H1 (cell line): Measurements from ENCODE around the gene USP43. TPM values are rescaled to one million over a fixed set of nuclear protein-coding genes. Genes with fewer than 3 reads are reported as not detected.

Experiments
- CTCF ChIA-PET: fragments of 300-600 bp; sonication (Branson Sonifier 250); formaldehyde crosslinking; loops from one replicate; lab custom pipeline; 2021; ENCODE audit not compliant: partially characterized antibody; lab: Charles Lee
- POLR2A ChIA-PET: fragments of 300-600 bp; sonication (Branson Sonifier 250); formaldehyde crosslinking; loops from one replicate; lab custom pipeline; 2021; ENCODE audit warnings: inconsistent platforms; ENCODE audit not compliant: partially characterized antibody; lab: Charles Lee
- DNase-seq, 2 experiments: peaks; one replicate each; pipeline versions ENCODE4 v3.0.0 to v3.0.0-alpha.2; 2010 to 2022; ENCODE audit warnings: low spot score in 2 of 2, low read depth in 1 of 2, mixed read lengths in 1 of 2
- FAIRE-seq: peaks from 2 replicates; lab custom pipeline; 2011; peaks lifted over from hg19 to GRCh38; lab: Jason Lieb, UNC
- H2AFZ ChIP-seq: 2 replicates; pipeline ENCODE4 v1.8.1; 2012; ENCODE audit warnings: low read length, inconsistent platforms
- H2AK5ac ChIP-seq: 2 replicates; pipeline ENCODE4 v1.6.1; 2013; ENCODE audit warnings: low read depth, low read length
- H2BK120ac ChIP-seq: replicated peaks from 2 replicates; pipeline ENCODE3; 2013; ENCODE audit warnings: low read depth, low read length, inconsistent platforms
- H2BK12ac ChIP-seq: 2 replicates; pipeline ENCODE4 v1.6.1; 2013; ENCODE audit warnings: low read depth, low read length
- H2BK15ac ChIP-seq: 2 replicates; pipeline ENCODE4 v1.6.1; 2013; ENCODE audit warnings: low read length
- H2BK20ac ChIP-seq: 2 replicates; pipeline ENCODE4 v1.6.1; 2013; ENCODE audit warnings: low read length
- H2BK5ac ChIP-seq: 2 replicates; pipeline ENCODE4 v1.6.1; 2013; ENCODE audit warnings: low read depth, low read length
- H3K14ac ChIP-seq: 2 replicates; pipeline ENCODE4 v1.6.1; 2013; ENCODE audit warnings: inconsistent platforms; ENCODE audit not compliant: insufficient read length
- H3K18ac ChIP-seq: 2 replicates; pipeline ENCODE4 v1.6.1; 2013; ENCODE audit warnings: low read length; ENCODE audit errors: extremely low read depth
- H3K23ac ChIP-seq: 2 replicates; pipeline ENCODE4 v1.6.1; 2013; ENCODE audit warnings: inconsistent platforms; ENCODE audit not compliant: insufficient read length
- H3K23me2 ChIP-seq: 2 replicates; pipeline ENCODE4 v1.6.1; 2013; ENCODE audit warnings: low read depth, low read length
- H3K27ac ChIP-seq: 2 replicates; pipeline ENCODE4 v1.6.1; 2011; ENCODE audit warnings: low read depth, low read length, inconsistent platforms
- H3K27me3 ChIP-seq, 4 experiments: replicated peaks in 1 of 4; 1 replicate in 1 of 4; 2 replicates in 3 of 4; pipeline versions ENCODE4 v1.6.1 to v1.8.1; 2011 to 2013; ENCODE audit warnings: low read length in 3 of 4, mild to moderate bottlenecking in 3 of 4, inconsistent platforms in 2 of 4, mixed read lengths in 2 of 4, moderate library complexity in 1 of 4; ENCODE audit not compliant: control insufficient read depth in 3 of 4, insufficient read depth in 3 of 4; ENCODE audit errors: extremely low read depth in 1 of 4
- H3K36me3 ChIP-seq, 4 experiments: 2 replicates each; pipeline versions ENCODE4 v1.6.1 to v1.8.1; 2011 to 2013; ENCODE audit warnings: mild to moderate bottlenecking in 4 of 4, low read length in 3 of 4, moderate library complexity in 2 of 4, control low read depth in 1 of 4, inconsistent platforms in 1 of 4; ENCODE audit not compliant: insufficient read depth in 4 of 4, control insufficient read depth in 2 of 4
- H3K4ac ChIP-seq: replicated peaks from 2 replicates; pipeline ENCODE3; 2013; ENCODE audit warnings: low read length, low read depth, mixed read lengths, inconsistent platforms; ENCODE audit not compliant: insufficient read length
- H3K4me1 ChIP-seq, 4 experiments: replicated peaks in 1 of 4; 1 replicate in 1 of 4; 2 replicates in 3 of 4; pipeline versions ENCODE4 v1.6.1 to v1.8.1; 2011 to 2013; ENCODE audit warnings: low read length in 3 of 4, inconsistent platforms in 2 of 4, mixed read lengths in 1 of 4; ENCODE audit not compliant: insufficient read depth in 4 of 4, control insufficient read depth in 3 of 4
- H3K4me2 ChIP-seq, 2 experiments: 2 replicates each; pipeline versions ENCODE4 v1.6.1 to v1.8.1; 2011 to 2013; ENCODE audit warnings: low read depth in 2 of 2, low read length in 2 of 2, control low read depth in 1 of 2, inconsistent platforms in 1 of 2, mild to moderate bottlenecking in 1 of 2; ENCODE audit not compliant: insufficient read depth in 1 of 2
- H3K4me3 ChIP-seq, 4 experiments: fragments of 200-600, 300-600 bp in 1 of 4; sonication (generic), shearing (Covaris generic), sonication (Bioruptor Twin) in 1 of 4; 2 replicates each; pipeline versions ENCODE4 v1.5.1 to v1.8.1; 2011 to 2016; ENCODE audit warnings: low read length in 4 of 4, low read depth in 3 of 4, control low read depth in 2 of 4, inconsistent platforms in 2 of 4, mild to moderate bottlenecking in 2 of 4, mixed read lengths in 1 of 4, moderate library complexity in 1 of 4; ENCODE audit not compliant: insufficient read depth in 2 of 4; ENCODE audit errors: extremely low read depth in 1 of 4
- H3K56ac ChIP-seq: replicated peaks from 2 replicates; pipeline ENCODE3; 2013; ENCODE audit warnings: low read depth, mild to moderate bottlenecking, mixed read lengths, low read length, inconsistent platforms; ENCODE audit not compliant: insufficient read length
- H3K79me1 ChIP-seq: 2 replicates; pipeline ENCODE4 v1.6.1; 2013; ENCODE audit warnings: low read depth, low read length, control low read depth
- H3K79me2 ChIP-seq, 2 experiments: 2 replicates each; pipeline versions ENCODE4 v1.6.1 to v1.8.1; 2012 to 2013; ENCODE audit warnings: low read length in 2 of 2, mild to moderate bottlenecking in 2 of 2, inconsistent platforms in 1 of 2; ENCODE audit not compliant: insufficient read depth in 2 of 2, control insufficient read depth in 1 of 2
- H3K9ac ChIP-seq, 4 experiments: replicated peaks in 1 of 4; 1 replicate in 1 of 4; 2 replicates in 3 of 4; pipeline versions ENCODE4 v1.6.1 to v1.8.1; 2011 to 2013; ENCODE audit warnings: low read depth in 3 of 4, low read length in 3 of 4, control low read depth in 2 of 4, mild to moderate bottlenecking in 2 of 4, moderate library complexity in 2 of 4, inconsistent platforms in 1 of 4; ENCODE audit errors: extremely low read depth in 1 of 4
- H3K9me3 ChIP-seq, 2 experiments: 2 replicates each; pipeline versions ENCODE4 v1.6.1 to v1.8.1; 2012 to 2013; ENCODE audit warnings: mild to moderate bottlenecking in 2 of 2, moderate library complexity in 2 of 2, control low read depth in 1 of 2, inconsistent platforms in 1 of 2, low read depth in 1 of 2, low read length in 1 of 2, mixed read lengths in 1 of 2; ENCODE audit not compliant: insufficient read depth in 2 of 2
- H4K20me1 ChIP-seq, 2 experiments: replicated peaks in 1 of 2; 2 replicates each; pipeline versions ENCODE3 to v1.8.1; 2011 to 2013; ENCODE audit warnings: inconsistent platforms in 2 of 2, low read length in 2 of 2, mild to moderate bottlenecking in 1 of 2; ENCODE audit not compliant: insufficient read depth in 2 of 2, control insufficient read depth in 1 of 2
- H4K5ac ChIP-seq: 2 replicates; pipeline ENCODE4 v1.6.1; 2013; ENCODE audit warnings: low read length, low read depth, mixed read lengths, inconsistent platforms; ENCODE audit not compliant: insufficient read length
- H4K8ac ChIP-seq: 2 replicates; pipeline ENCODE4 v1.8.0; 2013; ENCODE audit warnings: mild to moderate bottlenecking, moderate library complexity, low read length, inconsistent platforms; ENCODE audit not compliant: insufficient read depth; ENCODE audit errors: extremely low read depth
- H4K91ac ChIP-seq: replicated peaks from 2 replicates; pipeline ENCODE3; 2013; ENCODE audit warnings: low read length, mixed read lengths, inconsistent platforms; ENCODE audit not compliant: insufficient read length
- KDM4A ChIP-seq: IDR thresholded peaks from one replicate; pipeline ENCODE4 v1.7.1; 2012; ENCODE audit warnings: low read depth, mild to moderate bottlenecking, moderate library complexity, low read length, inconsistent platforms; ENCODE audit not compliant: severe bottlenecking
- SP2 ChIP-seq: IDR thresholded peaks from 2 replicates; pipeline ENCODE4 v1.6.1; 2012; ENCODE audit warnings: mild to moderate bottlenecking, low read length, inconsistent platforms
- WGBS, 2 experiments: shearing (Covaris generic) in 1 of 2; methylation state at CpG; one replicate each; pipeline versions ENCODE4 v1.1.6 to v1.1.7; 2013 to 2015; ENCODE audit warnings: low lambda C conversion rate in 2 of 2, mixed read lengths in 2 of 2, inconsistent platforms in 1 of 2, low coverage in 1 of 2, missing lambda C conversion rate in 1 of 2; ENCODE audit not compliant: insufficient replicate concordance in 2 of 2, insufficient coverage in 1 of 2, insufficient read length in 1 of 2; ENCODE audit errors: extremely low coverage in 1 of 2, missing lambda C conversion rate in 1 of 2; 5-methylcytosine and 5-hydroxymethylcytosine counted together
- polyA plus RNA-seq, 7 experiments: library from polyadenylated mRNA; depleted of rRNA in 3 of 7; stranded (reverse) in 5 of 7; unstranded in 2 of 7; fragments of >200 nt in 5 of 7; fragments of 200-250 nt in 2 of 7; gene quantifications; 1 replicate in 5 of 7; 2 replicates in 1 of 7; 4 replicates in 1 of 7; pipeline versions ENCODE4 v1.2.1 to v1.2.3, GENCODE V29; 2011 to 2013; ENCODE audit warnings: missing spikeins in 2 of 7, mixed read lengths in 2 of 7
- total RNA-seq: library from RNA; stranded (reverse); fragmentation: NEBNext Ultra II Directional; extraction: Animal tissue kit (Norgen Biotek cat#: 25700); gene quantifications from 2 replicates; pipeline ENCODE4 v1.2.1, GENCODE V29; 2021

USP43 gene
- total and polyA plus RNA-seq, 2 of the 8 experiments (the other 6 are each of a cell fraction or from before 2014, with no cell fraction given): 3.0 to 7.2 TPM

DNA sequence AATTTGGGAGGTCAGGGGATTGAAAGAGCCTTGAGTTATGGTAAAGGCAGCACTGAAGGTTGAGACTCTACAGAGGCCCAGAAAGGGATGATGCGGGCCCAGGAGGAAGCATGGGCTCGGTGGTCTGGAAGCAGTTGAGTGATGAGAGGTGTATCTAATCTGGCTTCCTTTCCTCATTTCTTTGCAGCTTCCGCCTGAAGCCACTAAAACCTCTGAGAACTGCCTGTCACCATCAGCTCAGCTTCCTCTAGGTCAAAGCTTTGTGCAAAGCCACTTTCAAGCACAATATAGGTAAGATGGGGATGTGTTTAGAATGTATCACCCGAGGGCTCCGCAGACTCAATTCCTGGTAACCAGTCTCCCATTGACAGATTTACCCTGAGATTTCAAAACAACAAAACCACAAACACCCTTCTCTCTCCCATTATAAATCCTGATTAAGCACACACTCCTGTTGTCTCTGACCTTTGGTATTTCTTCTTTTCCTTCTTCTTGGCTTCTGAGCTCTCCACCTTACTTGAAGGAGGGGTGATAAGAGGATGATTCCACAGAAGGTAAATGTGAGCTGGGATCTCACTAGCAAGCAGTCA is 21.2 kb downstream of the USP43 start:
- H2BK15ac ChIP-seq: no peak overlapping the region
- H3K18ac ChIP-seq: no peak overlapping the region
- no peaks in the 10 kb centered on the region for H3K9me3 ChIP-seq
- H4K91ac ChIP-seq: no peak overlapping the region
- DNase-seq (no peak), FAIRE-seq (no peak)
- no peak overlapping the region for H2BK120ac ChIP-seq
- WGBS, 2 experiments: 90% methylated on average over 5 of the region's 5 CpGs; no CpG with 5 or more reads in 1 of the 2 experiments
- H3K9ac ChIP-seq: no peak overlapping the region
- no peak overlapping the region for H3K23ac ChIP-seq
- no peaks in the 10 kb centered on the region for H3K23me2 ChIP-seq
- no peak overlapping the region for H3K27ac ChIP-seq
- CTCF ChIA-PET: interaction anchor here (1.2 to 2.3 kb wide), 3 partner anchors 10 to 89 kb away, joined by 4 to 10 read pairs (median 8); no protein-coding TSS in a partner anchor
- H3K4me2 ChIP-seq: no peak overlapping the region
- H4K5ac ChIP-seq: no peak overlapping the region
- H3K27me3 ChIP-seq: no peaks in the 10 kb centered on the region
- H2AK5ac ChIP-seq: no peak overlapping the region
- no peaks in the 10 kb centered on the region for H3K79me1 ChIP-seq
- no peaks in the 10 kb centered on the region for H3K79me2 ChIP-seq
- H4K8ac ChIP-seq: no peak overlapping the region
- peaks cover 0 to 5% (median under 1%) of the 10 kb centered on the region in 4 experiments; a peak in 3 of 7 replicates for H3K4me1 ChIP-seq
- H2BK12ac ChIP-seq: no peak overlapping the region
- no peak overlapping the region for H2BK20ac ChIP-seq
- no peak overlapping the region for H3K56ac ChIP-seq
- no peak overlapping the region for H3K4ac ChIP-seq
- H3K4me3 ChIP-seq: no peak overlapping the region
- POLR2A ChIA-PET: interaction anchor here (1.4 to 1.8 kb wide), 2 partner anchors 18 to 20 kb away, joined by 4 to 6 read pairs; partner anchors contain the start of gene USP43
- no peak overlapping the region for H2BK5ac ChIP-seq
- no peaks in the 10 kb centered on the region; a peak in 1 of 8 replicates for H3K36me3 ChIP-seq
- H4K20me1 ChIP-seq: no peaks in the 10 kb centered on the region
- H3K14ac ChIP-seq: no peak overlapping the region
- H2AFZ ChIP-seq: no peak overlapping the region
- no peak for TF ChIP-seq KDM4A
- no peak for TF ChIP-seq SP2
